Measurements from ENCODE around the gene E2F7.

The E2F7 gene

DNA sequence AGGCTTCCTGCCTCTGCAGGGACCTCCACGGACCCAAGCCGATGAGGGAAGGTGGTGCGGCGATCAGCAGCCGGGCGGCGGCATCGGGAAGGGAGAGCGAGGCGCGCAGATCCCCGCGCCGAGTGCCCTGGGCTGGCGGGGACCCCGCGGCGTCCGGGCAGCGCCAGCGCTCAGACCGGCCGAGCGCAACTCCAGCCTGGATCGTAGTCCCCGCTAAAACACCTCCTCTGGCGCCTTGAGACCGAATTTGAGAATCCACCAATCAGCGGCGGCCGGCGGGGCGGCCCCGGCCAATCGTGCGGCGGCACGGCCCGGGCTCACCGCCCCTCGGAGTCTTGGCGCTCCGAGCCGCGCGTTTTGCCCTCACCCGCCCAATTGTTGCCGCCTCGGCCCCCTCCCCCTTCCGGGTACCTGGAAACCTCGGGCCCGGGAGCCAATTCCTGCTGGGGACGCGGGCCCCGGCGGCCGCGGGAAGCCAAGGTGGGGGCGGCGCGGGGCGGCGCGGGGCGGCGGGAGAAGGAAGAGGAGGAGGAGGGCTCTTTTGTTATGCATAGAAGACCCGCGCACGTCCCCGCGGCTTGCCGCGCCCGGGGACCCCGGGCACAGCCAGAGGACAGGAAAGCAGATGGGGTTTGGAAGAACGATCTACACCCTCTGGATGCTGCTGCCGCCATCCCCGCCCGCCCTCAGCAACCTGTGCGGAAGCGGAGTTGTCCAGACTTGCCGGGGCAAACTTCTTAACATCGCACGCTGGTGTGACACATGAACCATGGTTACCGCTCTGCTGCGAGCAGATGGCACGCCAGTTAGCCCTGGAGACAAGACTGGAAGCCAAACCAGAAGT is at the start of gene E2F7 (continued):
- TF ChIP-seq ZNF302 (tag by site-specific recombination; IDR thresholded peaks at IDR 0.05; ENCODE audit: low read depth) (no peak), ZNF600 (tag by site-specific recombination; IDR thresholded peaks at IDR 0.05) (peak; percentile 85), ZNF664 (tag by site-specific recombination; IDR thresholded peaks at IDR 0.05) (no peak), ZNF514 (tag by site-specific recombination; IDR thresholded peaks at IDR 0.05) (no peak), ZNF394 (tag by site-specific recombination; IDR thresholded peaks at IDR 0.05; ENCODE audit: borderline replicate concordance) (no peak), ZNF768 (tag by site-specific recombination; IDR thresholded peaks at IDR 0.05) (no peak), ZBTB21 (tag by site-specific recombination; IDR thresholded peaks at IDR 0.05) (no peak), ZNF610 (tag by site-specific recombination; IDR thresholded peaks at IDR 0.05; ENCODE audit: borderline replicate concordance) (0 out of 2 replicates have a peak, but pooled peaks have one; percentile 47), SCRT1 (tag by site-specific recombination; IDR thresholded peaks at IDR 0.05; ENCODE audit: borderline replicate concordance) (peak; percentile 45; the same call in 1 of the 2 replicates), ZNF133 (tag by site-specific recombination; IDR thresholded peaks at IDR 0.05) (no peak), ZFP69B (tag by site-specific recombination; IDR thresholded peaks at IDR 0.05) (peak; percentile 31; the same call in 1 of the 2 replicates), ZNF391 (tag by site-specific recombination; IDR thresholded peaks at IDR 0.05; ENCODE audit: borderline replicate concordance, low read depth) (0 out of 2 replicates have a peak, but pooled peaks have one; percentile 24), ZNF112 (tag by site-specific recombination; IDR thresholded peaks at IDR 0.05) (no peak), ZNF404 (tag by site-specific recombination; IDR thresholded peaks at IDR 0.05) (no peak), ZNF169 (tag by site-specific recombination; IDR thresholded peaks at IDR 0.05) (no peak), TCF7L2 (IDR thresholded peaks at IDR 0.05; ENCODE audit: borderline replicate concordance, low read depth, low read length) (no peak)
- TF ChIP-seq, protein P1, sequence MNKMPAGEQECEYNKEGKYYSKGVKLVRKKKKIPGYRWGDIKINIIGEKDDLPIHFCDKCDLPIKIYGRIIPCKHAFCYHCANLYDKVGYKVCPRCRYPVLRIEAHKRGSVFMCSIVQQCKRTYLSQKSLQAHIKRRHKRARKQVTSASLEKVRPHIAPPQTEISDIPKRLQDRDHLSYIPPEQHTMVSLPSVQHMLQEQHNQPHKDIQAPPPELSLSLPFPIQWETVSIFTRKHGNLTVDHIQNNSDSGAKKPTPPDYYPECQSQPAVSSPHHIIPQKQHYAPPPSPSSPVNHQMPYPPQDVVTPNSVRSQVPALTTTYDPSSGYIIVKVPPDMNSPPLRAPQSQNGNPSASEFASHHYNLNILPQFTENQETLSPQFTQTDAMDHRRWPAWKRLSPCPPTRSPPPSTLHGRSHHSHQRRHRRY (tag by site-specific recombination; IDR thresholded peaks at IDR 0.05): no peak
- TF ChIP-seq, protein P2, sequence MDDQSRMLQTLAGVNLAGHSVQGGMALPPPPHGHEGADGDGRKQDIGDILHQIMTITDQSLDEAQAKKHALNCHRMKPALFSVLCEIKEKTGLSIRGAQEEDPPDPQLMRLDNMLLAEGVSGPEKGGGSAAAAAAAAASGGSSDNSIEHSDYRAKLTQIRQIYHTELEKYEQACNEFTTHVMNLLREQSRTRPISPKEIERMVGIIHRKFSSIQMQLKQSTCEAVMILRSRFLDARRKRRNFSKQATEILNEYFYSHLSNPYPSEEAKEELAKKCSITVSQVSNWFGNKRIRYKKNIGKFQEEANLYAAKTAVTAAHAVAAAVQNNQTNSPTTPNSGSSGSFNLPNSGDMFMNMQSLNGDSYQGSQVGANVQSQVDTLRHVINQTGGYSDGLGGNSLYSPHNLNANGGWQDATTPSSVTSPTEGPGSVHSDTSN (CRISPR knock-in tag; IDR thresholded peaks at IDR 0.05): peak; percentile 29; the same call in 1 of the 2 replicates
- TF ChIP-seq, protein P3, sequence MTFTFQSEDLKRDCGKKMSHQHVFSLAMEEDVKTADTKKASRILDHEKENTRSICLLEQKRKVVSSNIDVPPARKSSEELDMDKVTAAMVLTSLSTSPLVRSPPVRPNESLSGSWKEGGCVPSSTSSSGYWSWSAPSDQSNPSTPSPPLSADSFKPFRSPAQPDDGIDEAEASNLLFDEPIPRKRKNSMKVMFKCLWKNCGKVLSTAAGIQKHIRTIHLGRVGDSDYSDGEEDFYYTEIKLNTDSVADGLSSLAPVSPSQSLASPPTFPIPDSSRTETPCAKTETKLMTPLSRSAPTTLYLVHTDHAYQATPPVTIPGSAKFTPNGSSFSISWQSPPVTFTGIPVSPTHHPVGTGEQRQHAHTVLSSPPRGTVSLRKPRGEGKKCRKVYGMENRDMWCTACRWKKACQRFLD (tag by site-specific recombination; IDR thresholded peaks at IDR 0.05): no peak
- TF ChIP-seq, protein P4, sequence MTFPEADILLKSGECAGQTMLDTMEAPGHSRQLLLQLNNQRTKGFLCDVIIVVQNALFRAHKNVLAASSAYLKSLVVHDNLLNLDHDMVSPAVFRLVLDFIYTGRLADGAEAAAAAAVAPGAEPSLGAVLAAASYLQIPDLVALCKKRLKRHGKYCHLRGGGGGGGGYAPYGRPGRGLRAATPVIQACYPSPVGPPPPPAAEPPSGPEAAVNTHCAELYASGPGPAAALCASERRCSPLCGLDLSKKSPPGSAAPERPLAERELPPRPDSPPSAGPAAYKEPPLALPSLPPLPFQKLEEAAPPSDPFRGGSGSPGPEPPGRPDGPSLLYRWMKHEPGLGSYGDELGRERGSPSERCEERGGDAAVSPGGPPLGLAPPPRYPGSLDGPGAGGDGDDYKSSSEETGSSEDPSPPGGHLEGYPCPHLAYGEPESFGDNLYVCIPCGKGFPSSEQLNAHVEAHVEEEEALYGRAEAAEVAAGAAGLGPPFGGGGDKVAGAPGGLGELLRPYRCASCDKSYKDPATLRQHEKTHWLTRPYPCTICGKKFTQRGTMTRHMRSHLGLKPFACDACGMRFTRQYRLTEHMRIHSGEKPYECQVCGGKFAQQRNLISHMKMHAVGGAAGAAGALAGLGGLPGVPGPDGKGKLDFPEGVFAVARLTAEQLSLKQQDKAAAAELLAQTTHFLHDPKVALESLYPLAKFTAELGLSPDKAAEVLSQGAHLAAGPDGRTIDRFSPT (tag by site-specific recombination; IDR thresholded peaks at IDR 0.05): peak; percentile 68; the same call in 1 of the 2 replicates
- TF ChIP-seq, protein P5, sequence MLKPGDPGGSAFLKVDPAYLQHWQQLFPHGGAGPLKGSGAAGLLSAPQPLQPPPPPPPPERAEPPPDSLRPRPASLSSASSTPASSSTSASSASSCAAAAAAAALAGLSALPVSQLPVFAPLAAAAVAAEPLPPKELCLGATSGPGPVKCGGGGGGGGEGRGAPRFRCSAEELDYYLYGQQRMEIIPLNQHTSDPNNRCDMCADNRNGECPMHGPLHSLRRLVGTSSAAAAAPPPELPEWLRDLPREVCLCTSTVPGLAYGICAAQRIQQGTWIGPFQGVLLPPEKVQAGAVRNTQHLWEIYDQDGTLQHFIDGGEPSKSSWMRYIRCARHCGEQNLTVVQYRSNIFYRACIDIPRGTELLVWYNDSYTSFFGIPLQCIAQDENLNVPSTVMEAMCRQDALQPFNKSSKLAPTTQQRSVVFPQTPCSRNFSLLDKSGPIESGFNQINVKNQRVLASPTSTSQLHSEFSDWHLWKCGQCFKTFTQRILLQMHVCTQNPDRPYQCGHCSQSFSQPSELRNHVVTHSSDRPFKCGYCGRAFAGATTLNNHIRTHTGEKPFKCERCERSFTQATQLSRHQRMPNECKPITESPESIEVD (tag by site-specific recombination; IDR thresholded peaks at IDR 0.05): no peak
- TF ChIP-seq, protein P6, sequence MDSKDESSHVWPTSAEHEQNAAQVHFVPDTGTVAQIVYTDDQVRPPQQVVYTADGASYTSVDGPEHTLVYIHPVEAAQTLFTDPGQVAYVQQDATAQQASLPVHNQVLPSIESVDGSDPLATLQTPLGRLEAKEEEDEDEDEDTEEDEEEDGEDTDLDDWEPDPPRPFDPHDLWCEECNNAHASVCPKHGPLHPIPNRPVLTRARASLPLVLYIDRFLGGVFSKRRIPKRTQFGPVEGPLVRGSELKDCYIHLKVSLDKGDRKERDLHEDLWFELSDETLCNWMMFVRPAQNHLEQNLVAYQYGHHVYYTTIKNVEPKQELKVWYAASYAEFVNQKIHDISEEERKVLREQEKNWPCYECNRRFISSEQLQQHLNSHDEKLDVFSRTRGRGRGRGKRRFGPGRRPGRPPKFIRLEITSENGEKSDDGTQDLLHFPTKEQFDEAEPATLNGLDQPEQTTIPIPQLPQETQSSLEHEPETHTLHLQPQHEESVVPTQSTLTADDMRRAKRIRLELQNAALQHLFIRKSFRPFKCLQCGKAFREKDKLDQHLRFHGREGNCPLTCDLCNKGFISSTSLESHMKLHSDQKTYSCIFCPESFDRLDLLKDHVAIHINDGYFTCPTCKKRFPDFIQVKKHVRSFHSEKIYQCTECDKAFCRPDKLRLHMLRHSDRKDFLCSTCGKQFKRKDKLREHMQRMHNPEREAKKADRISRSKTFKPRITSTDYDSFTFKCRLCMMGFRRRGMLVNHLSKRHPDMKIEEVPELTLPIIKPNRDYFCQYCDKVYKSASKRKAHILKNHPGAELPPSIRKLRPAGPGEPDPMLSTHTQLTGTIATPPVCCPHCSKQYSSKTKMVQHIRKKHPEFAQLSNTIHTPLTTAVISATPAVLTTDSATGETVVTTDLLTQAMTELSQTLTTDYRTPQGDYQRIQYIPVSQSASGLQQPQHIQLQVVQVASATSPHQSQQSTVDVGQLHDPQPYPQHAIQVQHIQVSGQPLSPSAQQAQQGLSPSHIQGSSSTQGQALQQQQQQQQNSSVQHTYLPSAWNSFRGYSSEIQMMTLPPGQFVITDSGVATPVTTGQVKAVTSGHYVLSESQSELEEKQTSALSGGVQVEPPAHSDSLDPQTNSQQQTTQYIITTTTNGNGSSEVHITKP (tag by site-specific recombination; IDR thresholded peaks at IDR 0.05): peak; percentile 72
- TF ChIP-seq, protein P7, sequence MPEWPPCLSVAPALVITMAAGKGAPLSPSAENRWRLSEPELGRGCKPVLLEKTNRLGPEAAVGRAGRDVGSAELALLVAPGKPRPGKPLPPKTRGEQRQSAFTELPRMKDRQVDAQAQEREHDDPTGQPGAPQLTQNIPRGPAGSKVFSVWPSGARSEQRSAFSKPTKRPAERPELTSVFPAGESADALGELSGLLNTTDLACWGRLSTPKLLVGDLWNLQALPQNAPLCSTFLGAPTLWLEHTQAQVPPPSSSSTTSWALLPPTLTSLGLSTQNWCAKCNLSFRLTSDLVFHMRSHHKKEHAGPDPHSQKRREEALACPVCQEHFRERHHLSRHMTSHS (tag by site-specific recombination; IDR thresholded peaks at IDR 0.05): no peak
- TF ChIP-seq, protein P8, sequence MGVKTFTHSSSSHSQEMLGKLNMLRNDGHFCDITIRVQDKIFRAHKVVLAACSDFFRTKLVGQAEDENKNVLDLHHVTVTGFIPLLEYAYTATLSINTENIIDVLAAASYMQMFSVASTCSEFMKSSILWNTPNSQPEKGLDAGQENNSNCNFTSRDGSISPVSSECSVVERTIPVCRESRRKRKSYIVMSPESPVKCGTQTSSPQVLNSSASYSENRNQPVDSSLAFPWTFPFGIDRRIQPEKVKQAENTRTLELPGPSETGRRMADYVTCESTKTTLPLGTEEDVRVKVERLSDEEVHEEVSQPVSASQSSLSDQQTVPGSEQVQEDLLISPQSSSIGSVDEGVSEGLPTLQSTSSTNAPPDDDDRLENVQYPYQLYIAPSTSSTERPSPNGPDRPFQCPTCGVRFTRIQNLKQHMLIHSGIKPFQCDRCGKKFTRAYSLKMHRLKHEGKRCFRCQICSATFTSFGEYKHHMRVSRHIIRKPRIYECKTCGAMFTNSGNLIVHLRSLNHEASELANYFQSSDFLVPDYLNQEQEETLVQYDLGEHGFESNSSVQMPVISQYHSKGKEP (tag by site-specific recombination; IDR thresholded peaks at IDR 0.05): no peak
